SU-DHL-6 (cell line): ENCODE measurements around the gene LRRTM4.
"Not testable (repeated sequence)": the region's sequence is repeated elsewhere in the genome, so short reads cannot be mapped to it uniquely, and the experiment has no call there.

ENCODE experiments used
- H2AFZ ChIP-seq: fragments of 200-600 bp; sonication (generic); 2 replicates; pipeline ENCODE4 v1.6.1; 2014; ENCODE audit warnings: low read depth, mild to moderate bottlenecking, moderate library complexity, mixed read lengths, antibody characterized with exemption, low read length; ENCODE audit not compliant: severe bottlenecking
- H3F3A ChIP-seq: fragments of 200-600 bp; shearing (Covaris generic); 2 replicates; pipeline ENCODE4 v1.6.0; 2016; ENCODE audit warnings: antibody characterized with exemption, mild to moderate bottlenecking; ENCODE audit not compliant: insufficient read depth
- H3K27ac ChIP-seq: fragments of 200-600 bp; sonication (generic); 2 replicates; pipeline ENCODE4 v1.5.1; 2016; ENCODE audit warnings: low read depth, mild to moderate bottlenecking, low read length, moderate library complexity, mixed read lengths
- H3K27me3 ChIP-seq: fragments of 200-600 bp; sonication (generic), shearing (Covaris generic); 2 replicates; pipeline ENCODE4 v1.6.0; 2014; ENCODE audit warnings: mild to moderate bottlenecking, low read length
- H3K36me3 ChIP-seq: fragments of 200-600 bp; sonication (generic); 2 replicates; pipeline ENCODE4 v1.6.1; 2014; ENCODE audit warnings: mild to moderate bottlenecking, low read length, mixed read lengths
- H3K4me2 ChIP-seq: fragments of 300-600, 200-600 bp; shearing (Covaris generic), sonication (generic); 2 replicates; pipeline ENCODE4 v1.6.0; 2014; ENCODE audit warnings: low read length, low read depth, mild to moderate bottlenecking; ENCODE audit not compliant: poor library complexity, severe bottlenecking
- H3K4me3 ChIP-seq: fragments of 200-600 bp; sonication (generic); 2 replicates; pipeline ENCODE4 v1.5.1; 2014; ENCODE audit warnings: antibody characterized with exemption, low read length, mild to moderate bottlenecking, mixed read lengths; ENCODE audit not compliant: insufficient read depth, poor library complexity, severe bottlenecking
- H3K79me2 ChIP-seq: fragments of 200-600 bp; sonication (generic); 2 replicates; pipeline ENCODE4 v1.6.1; 2014; ENCODE audit warnings: mild to moderate bottlenecking, low read length, moderate library complexity; ENCODE audit not compliant: insufficient read depth
- H3K9ac ChIP-seq: fragments of 200-600 bp; sonication (generic); 2 replicates; pipeline ENCODE4 v1.7.0; 2014; ENCODE audit warnings: mild to moderate bottlenecking, low read length
- H3K9me2 ChIP-seq: fragments of 200-600 bp; sonication (generic); replicated peaks from 2 replicates; pipeline ENCODE4 v1.6.1; 2014; ENCODE audit warnings: low read length; ENCODE audit not compliant: insufficient read depth
- H3K9me3 ChIP-seq: fragments of 200-600 bp; sonication (generic); 2 replicates; pipeline ENCODE4 v1.6.1; 2014; ENCODE audit warnings: low read length, mixed read lengths; ENCODE audit not compliant: insufficient read depth
- H4K20me1 ChIP-seq: fragments of 200-600 bp; sonication (generic); 2 replicates; pipeline ENCODE4 v1.6.1; 2014; ENCODE audit warnings: low read depth, mild to moderate bottlenecking, antibody characterized with exemption, low read length, moderate library complexity, mixed read lengths
- EZH2phosphoT487 ChIP-seq: fragments of 200-600 bp; sonication (generic), shearing (Covaris generic); conservative IDR thresholded peaks from 2 replicates; pipeline ENCODE4 v1.6.1; 2018; ENCODE audit warnings: mild to moderate bottlenecking, antibody characterized with exemption, low read length, moderate library complexity, mixed read lengths
- TF ChIP-seq, protein P1 (sequence below): fragments of 200-600 bp; sonication (generic); IDR thresholded peaks from one replicate; pipeline ENCODE4 v1.5.1; 2017; ENCODE audit warnings: antibody characterized with exemption, mild to moderate bottlenecking, low read length, moderate library complexity; ENCODE audit not compliant: insufficient read depth, poor library complexity, severe bottlenecking

LRRTM4 gene

DNA sequence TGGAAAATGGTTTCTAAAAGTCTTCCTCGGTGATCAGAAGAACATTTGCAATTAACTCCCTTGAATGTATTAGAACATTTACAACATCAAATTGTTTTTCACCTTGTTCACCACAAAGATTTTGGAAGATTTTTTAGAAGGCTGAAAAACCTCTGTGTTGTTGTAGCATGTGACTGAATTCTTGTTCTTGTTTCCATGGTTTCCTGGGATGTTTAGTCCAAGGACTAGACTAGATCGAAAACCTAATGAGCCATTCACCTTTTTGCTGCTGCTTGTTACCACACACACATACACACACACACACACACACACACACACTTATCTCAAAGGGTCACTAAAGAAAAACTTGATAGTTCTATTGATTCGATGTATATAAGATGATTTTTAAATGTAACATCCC lies 380.0 kb downstream of the LRRTM4 start:
- TF ChIP-seq EZH2phosphoT487, result no peak
- TF ChIP-seq, protein P1, sequence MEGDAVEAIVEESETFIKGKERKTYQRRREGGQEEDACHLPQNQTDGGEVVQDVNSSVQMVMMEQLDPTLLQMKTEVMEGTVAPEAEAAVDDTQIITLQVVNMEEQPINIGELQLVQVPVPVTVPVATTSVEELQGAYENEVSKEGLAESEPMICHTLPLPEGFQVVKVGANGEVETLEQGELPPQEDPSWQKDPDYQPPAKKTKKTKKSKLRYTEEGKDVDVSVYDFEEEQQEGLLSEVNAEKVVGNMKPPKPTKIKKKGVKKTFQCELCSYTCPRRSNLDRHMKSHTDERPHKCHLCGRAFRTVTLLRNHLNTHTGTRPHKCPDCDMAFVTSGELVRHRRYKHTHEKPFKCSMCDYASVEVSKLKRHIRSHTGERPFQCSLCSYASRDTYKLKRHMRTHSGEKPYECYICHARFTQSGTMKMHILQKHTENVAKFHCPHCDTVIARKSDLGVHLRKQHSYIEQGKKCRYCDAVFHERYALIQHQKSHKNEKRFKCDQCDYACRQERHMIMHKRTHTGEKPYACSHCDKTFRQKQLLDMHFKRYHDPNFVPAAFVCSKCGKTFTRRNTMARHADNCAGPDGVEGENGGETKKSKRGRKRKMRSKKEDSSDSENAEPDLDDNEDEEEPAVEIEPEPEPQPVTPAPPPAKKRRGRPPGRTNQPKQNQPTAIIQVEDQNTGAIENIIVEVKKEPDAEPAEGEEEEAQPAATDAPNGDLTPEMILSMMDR, result no peak
- no peaks in the 10 kb centered on the region for H4K20me1 ChIP-seq
- H3K27me3 ChIP-seq, result no peaks in the 10 kb centered on the region
- no peak overlapping the region for H3K9ac ChIP-seq
- no peak overlapping the region for H2AFZ ChIP-seq
- H3K4me2 ChIP-seq, result no peak overlapping the region
- no peak overlapping the region for H3K4me3 ChIP-seq
- no peaks in the 10 kb centered on the region for H3K9me2 ChIP-seq
- H3K79me2 ChIP-seq, result no peaks in the 10 kb centered on the region
- H3K27ac ChIP-seq, result no peak overlapping the region
- H3K9me3 ChIP-seq, result peaks cover 8% of the 10 kb centered on the region; the same call in 1 of the 2 replicates
- H3F3A ChIP-seq, result no peaks in the 10 kb centered on the region
- H3K36me3 ChIP-seq, result peaks cover 6% of the 10 kb centered on the region

DNA sequence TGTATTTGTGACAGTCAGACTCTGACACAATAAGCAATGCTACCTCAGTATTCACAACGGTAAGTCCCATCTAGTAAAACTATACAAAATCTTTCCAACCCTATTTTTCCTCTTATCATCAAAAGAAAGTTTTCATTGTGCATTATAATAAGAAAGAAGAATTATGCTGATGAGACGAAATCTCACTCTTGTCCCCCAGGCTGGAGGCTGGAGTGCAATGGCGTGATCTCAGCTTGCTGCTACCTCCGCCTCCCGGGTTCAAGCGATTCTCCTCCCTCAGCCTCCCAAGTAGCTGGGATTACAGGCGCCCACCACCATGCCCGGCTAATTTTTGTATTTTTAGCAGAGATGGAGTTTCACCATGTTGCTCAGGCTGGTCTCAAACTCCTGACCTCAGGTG lies 393.7 kb downstream of the LRRTM4 start:
- H3K27me3 ChIP-seq, H3K9me3 ChIP-seq, H3K79me2 ChIP-seq, H2AFZ ChIP-seq, H3K36me3 ChIP-seq, H3K27ac ChIP-seq, H3K9ac ChIP-seq, H3K4me3 ChIP-seq, H3K4me2 ChIP-seq, H4K20me1 ChIP-seq, H3K9me2 ChIP-seq, H3F3A ChIP-seq: not testable (repeated sequence)

DNA sequence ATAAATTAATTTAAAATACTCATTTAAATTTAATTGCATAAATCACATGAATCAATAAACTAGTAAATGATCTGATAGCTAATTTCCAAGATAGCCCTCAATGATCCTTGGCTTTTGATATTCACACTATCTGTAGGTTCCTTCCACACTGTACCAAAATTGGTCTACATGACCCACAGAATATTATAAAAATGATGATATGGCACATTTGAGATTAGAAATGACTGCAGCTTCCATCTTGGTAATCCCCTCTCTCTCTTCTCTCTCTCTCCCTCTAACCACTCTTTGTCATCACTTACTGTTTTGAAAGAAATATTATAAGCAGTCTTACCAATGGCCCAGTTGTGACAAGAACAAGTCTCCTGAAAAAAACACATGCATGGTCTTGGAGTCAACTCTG lies 394.8 kb downstream of the LRRTM4 start:
- Histone ChIP-seq H4K20me1 (no peaks in the 10 kb centered on the region), H3K9me3 (no peaks in the 10 kb centered on the region), H3K27me3 (no peaks in the 10 kb centered on the region)

DNA sequence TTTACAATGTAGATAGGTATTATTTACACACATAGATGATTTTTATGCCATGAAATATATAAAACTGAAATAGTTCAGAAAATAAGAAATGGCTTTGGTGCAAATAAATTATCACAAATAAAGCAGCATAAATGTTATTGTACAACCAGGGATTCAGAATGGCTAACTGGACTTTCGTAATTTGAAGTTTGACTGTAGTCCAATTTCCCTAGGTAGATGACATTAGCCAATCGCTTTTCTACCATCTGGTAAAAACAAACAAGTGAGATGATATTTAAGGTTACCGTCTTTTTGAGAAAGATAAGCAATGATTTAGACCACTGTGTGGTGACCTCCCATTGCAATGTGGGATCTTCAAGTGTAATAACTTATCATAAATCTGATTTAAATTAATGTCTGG lies 400.7 kb downstream of the LRRTM4 start:
- no peaks in the 10 kb centered on the region for H3K79me2 ChIP-seq
- TF ChIP-seq EZH2phosphoT487, result no peak
- TF ChIP-seq, protein P1, result no peak
- no peaks in the 10 kb centered on the region for H3K9me2 ChIP-seq
- H4K20me1 ChIP-seq, result no peaks in the 10 kb centered on the region
- H2AFZ ChIP-seq, result no peak overlapping the region
- no peak overlapping the region for H3K27ac ChIP-seq
- no peaks in the 10 kb centered on the region for H3F3A ChIP-seq
- H3K4me2 ChIP-seq, result no peak overlapping the region
- no peak overlapping the region for H3K4me3 ChIP-seq
- H3K27me3 ChIP-seq, result no peaks in the 10 kb centered on the region
- no peak overlapping the region for H3K9ac ChIP-seq
- H3K36me3 ChIP-seq, result 0 out of 2 replicates have a peak, but pooled peaks cover 2% of the 10 kb centered on the region
- 0 out of 2 replicates have a peak, but pooled peaks cover 6% of the 10 kb centered on the region for H3K9me3 ChIP-seq

More for the DNA sequence above, 394.8 kb downstream of the LRRTM4 start:
- Histone ChIP-seq H2AFZ (no peak overlapping the region), H3K9ac (no peak overlapping the region), H3K27ac (no peak overlapping the region), H3K36me3 (no peaks in the 10 kb centered on the region), H3K9me2 (no peaks in the 10 kb centered on the region), H3F3A (no peaks in the 10 kb centered on the region), H3K4me3 (no peak overlapping the region), H3K79me2 (no peaks in the 10 kb centered on the region), H3K4me2 (no peak overlapping the region)
- TF ChIP-seq EZH2phosphoT487, result no peak
- TF ChIP-seq, protein P1, result no peak
